Ovary (tissue), 9 donors: ENCODE measurements around the gene LDB2. TPM values are rescaled to one million over a fixed set of nuclear protein-coding genes. Genes with fewer than 3 reads are reported as not detected.
"Not testable (repeated sequence)": the region's sequence is repeated elsewhere in the genome, so short reads cannot be mapped to it uniquely, and the experiment has no call there.

ENCODE experiments used
- DNase-seq, 5 donors: peaks; one replicate each; pipeline ENCODE4 v3.0.0-alpha.2; 2019 to 2020
- H3K27ac ChIP-seq, 2 donors: fragments of 200-600 bp; one replicate each; pipeline versions ENCODE4 v1.5.1 to v1.8.0; 2019 to 2022
- H3K27me3 ChIP-seq: fragments of 200-600 bp; one replicate; pipeline ENCODE4 v1.8.0; 2022
- H3K36me3 ChIP-seq: fragments of 200-600 bp; sonication (generic); one replicate; pipeline ENCODE4 v1.5.1; 2019
- H3K4me1 ChIP-seq: one replicate; pipeline ENCODE4 v1.8.1; 2013; ENCODE audit warnings: mild to moderate bottlenecking, moderate library complexity; ENCODE audit not compliant: insufficient read depth
- H3K4me3 ChIP-seq: fragments of 200-600 bp; sonication (generic); one replicate; pipeline ENCODE4 v1.5.1; 2017
- H3K9me3 ChIP-seq, 2 donors: fragments of 200-600 bp in 1 of 2; sonication (generic) in 1 of 2; one replicate each; pipeline versions ENCODE4 v1.5.1 to v1.8.1; 2013 to 2019; ENCODE audit warnings: mild to moderate bottlenecking in 1 of 2, moderate library complexity in 1 of 2
- CTCF ChIP-seq, 3 donors: fragments of 450-650 bp in 2 of 3; fragments of 200-600 bp in 1 of 3; IDR thresholded peaks; one replicate each; pipeline versions ENCODE4 v1.5.1 to v1.8.0; 2016 to 2022; ENCODE audit warnings: antibody characterized with exemption in 3 of 3, mild to moderate bottlenecking in 1 of 3
- EP300 ChIP-seq: sonication (generic); formaldehyde crosslinking; IDR thresholded peaks from one replicate; pipeline ENCODE4 v1.6.1; 2017; ENCODE audit warnings: antibody characterized with exemption
- POLR2A ChIP-seq: fragments of 450-650 bp; IDR thresholded peaks from one replicate; pipeline ENCODE4 v1.6.1; 2017; ENCODE audit warnings: antibody characterized with exemption, mild to moderate bottlenecking, moderate library complexity
- WGBS, 3 donors: extraction: QIAGEN DNeasy Blood & Tissue Kit in 1 of 3; methylation state at CpG; one replicate each; pipeline versions ENCODE4 v1.1.5 to v1.1.7; 2013 to 2017; 5-methylcytosine and 5-hydroxymethylcytosine counted together
- intact Hi-C, 4 donors: fragments of 100-400 bp; cut with DNase I; formaldehyde crosslinking; loops; one replicate each; pipeline versions ENCODE4 v1.11.0 to v1.15.1; 2022 to 2023
- polyA plus RNA-seq, 2 donors: library from polyadenylated mRNA; stranded (reverse); fragments of 200-250 nt in 1 of 2; fragments of 350-450 nt in 1 of 2; fragmentation: Illumina TruSeq in 1 of 2; extraction: RNeasy Lipid Tissue Mini Kit (QIAGEN cat#74804) in 1 of 2; gene quantifications; one replicate each; pipeline ENCODE4 v1.2.3, GENCODE V29; 2013 to 2014
- total RNA-seq, 7 donors: library from RNA; depleted of rRNA in 2 of 7; stranded (reverse); fragments of >200 nt in 2 of 7; fragmentation: NEBNext Ultra II Directional in 3 of 7; extraction: Animal tissue kit (Norgen Biotek cat#: 25700) in 3 of 7; gene quantifications; one replicate each; pipeline versions ENCODE4 v1.1.0 to v1.2.4, GENCODE V29; 2016 to 2023
- donor health status: DM: no; HTN: no; CAD: no; lungs with moderate emphysema.
- donor health status: DM: no; HTN: no; CAD: no.
- donor health status: Bipolar disorder and iron deficiency.
- donor health status: DM: yes; HTN: yes; CAD: no.
- donor health status: DM: no; HTN: no; CAD: no.
- donor health status: DM: yes; HTN: yes; CAD: no.

LDB2 gene
- total and polyA plus RNA-seq, 9 donors = 17.0 to 89.1 (median 27.4) TPM

- Histone ChIP-seq H3K27me3 (no peaks in the 10 kb centered on the region), H3K4me3 (no peak overlapping the region), H3K4me1 (no peaks in the 10 kb centered on the region), H3K36me3 (no peaks in the 10 kb centered on the region), H3K27ac (no peak overlapping the region), H3K9me3 (no peaks in the 10 kb centered on the region)
- intact Hi-C loops = no loop called here
- no peak for TF ChIP-seq CTCF (IDR thresholded peaks at IDR 0.05)
- no peak for TF ChIP-seq EP300
- TF ChIP-seq POLR2A = no peak
- DNase-seq = peak in 1 of 5 donors; percentile 39
- 66 to 83% (median 68%) methylated on average over 1 of the region's 1 CpG for WGBS, 3 donors
Observed at GRCh38 chr4:16641971-16642370, 256.5 kb downstream of the LDB2 start.

- intact Hi-C loops = no loop called here
- no peak for DNase-seq
- Histone ChIP-seq H3K4me1 (no peaks in the 10 kb centered on the region), H3K27ac (no peak overlapping the region), H3K36me3 (no peaks in the 10 kb centered on the region), H3K9me3 (no peaks in the 10 kb centered on the region), H3K4me3 (no peak overlapping the region), H3K27me3 (no peaks in the 10 kb centered on the region)
- WGBS, 3 donors = 41 to 61% (median 57%) methylated on average over 4 of the region's 4 CpGs
- no peak for TF ChIP-seq EP300
- TF ChIP-seq CTCF (IDR thresholded peaks at IDR 0.05) = no peak
- TF ChIP-seq POLR2A = no peak
Observed at GRCh38 chr4:16636912-16637630, 261.4 kb downstream of the LDB2 start.

DNA sequence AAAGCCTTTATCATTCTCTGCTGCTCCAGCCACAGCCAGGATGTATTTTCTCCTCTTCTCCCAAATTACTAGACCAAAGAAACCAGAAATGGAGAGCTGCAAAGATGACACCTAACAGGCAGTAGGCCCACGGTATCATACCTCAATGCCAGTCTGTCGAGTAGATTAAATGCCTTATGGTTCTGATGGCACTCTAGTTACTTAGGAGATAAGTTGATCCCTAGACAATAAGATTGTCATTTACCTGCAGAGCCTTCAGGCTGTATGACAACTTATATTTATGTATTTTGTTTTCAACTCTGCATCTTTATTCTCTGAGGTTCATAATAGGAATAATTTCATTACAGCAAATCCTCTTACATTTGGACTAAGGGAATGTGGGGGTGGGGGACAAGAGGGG, 262.1 kb downstream of the LDB2 start:
- Histone ChIP-seq H3K4me1 (no peaks in the 10 kb centered on the region), H3K27me3 (no peaks in the 10 kb centered on the region), H3K27ac (no peak overlapping the region), H3K4me3 (no peak overlapping the region), H3K36me3 (no peaks in the 10 kb centered on the region), H3K9me3 (no peaks in the 10 kb centered on the region)
- no peak for DNase-seq
- intact Hi-C loops = no loop called here
- TF ChIP-seq POLR2A (no peak), EP300 (no peak), CTCF (IDR thresholded peaks at IDR 0.05) (no peak)
- 94 to 97% (median 95%) methylated on average over 2 of the region's 2 CpGs for WGBS, 3 donors

DNA sequence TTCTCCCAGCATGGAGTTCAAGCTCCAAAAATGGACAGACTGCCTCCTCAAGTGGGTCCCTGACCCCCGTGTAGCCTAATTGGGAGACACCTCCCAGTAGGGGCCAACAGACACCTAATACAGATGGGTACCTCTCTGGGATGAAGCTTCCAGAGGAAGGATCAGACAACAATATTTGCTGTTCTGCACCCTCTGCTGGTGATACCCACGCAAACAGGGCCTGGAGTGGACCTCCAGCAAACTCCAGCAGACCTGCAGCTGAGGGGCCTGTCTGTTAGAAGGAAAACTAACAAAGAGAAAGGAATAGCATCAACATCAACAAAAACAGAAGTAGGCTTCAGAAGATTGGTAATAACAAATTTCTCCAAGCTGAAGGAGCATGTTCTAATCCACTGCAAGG, 269.2 kb downstream of the LDB2 start:
- H3K4me1 ChIP-seq, H3K4me3 ChIP-seq, H3K27me3 ChIP-seq, H3K9me3 ChIP-seq, H3K36me3 ChIP-seq, intact Hi-C loops, H3K27ac ChIP-seq, DNase-seq: not testable (repeated sequence)
- 90 to 95% (median 91%) methylated on average over 2 of the region's 2 CpGs for WGBS, 3 donors

- H3K4me3 ChIP-seq, intact Hi-C loops, H3K4me1 ChIP-seq, DNase-seq, H3K27ac ChIP-seq, H3K9me3 ChIP-seq, H3K27me3 ChIP-seq, H3K36me3 ChIP-seq: not testable (repeated sequence)
- WGBS, 3 donors = 80 to 98% (median 86%) methylated on average over 4 of the region's 4 CpGs
Observed at GRCh38 chr4:16628835-16629234, 269.6 kb downstream of the LDB2 start.
